MM.1S (cell line): Measurements from ENCODE around the gene CTCFL.

ENCODE experiments used
- DNase-seq: peaks from one replicate; pipeline ENCODE4 v3.0.0-alpha.2; 2015
- H2AFZ ChIP-seq: fragments of 300-600 bp; sonication (generic); 2 replicates; pipeline ENCODE4 v1.6.0; 2016; ENCODE audit warnings: antibody characterized with exemption, low read length
- H3F3A ChIP-seq: fragments of 300-600 bp; sonication (generic); 2 replicates; pipeline ENCODE4 v1.6.1; 2016; ENCODE audit warnings: mild to moderate bottlenecking, antibody characterized with exemption, low read length, moderate library complexity, mixed read lengths; ENCODE audit not compliant: insufficient read depth
- H3K27ac ChIP-seq: fragments of 300-600 bp; sonication (generic); 2 replicates; pipeline ENCODE4 v1.5.1; 2016; ENCODE audit warnings: mild to moderate bottlenecking, low read length
- H3K27me3 ChIP-seq: fragments of 300-600 bp; sonication (generic); replicated peaks from 2 replicates; pipeline ENCODE4 v1.6.0; 2016; ENCODE audit warnings: low read length; ENCODE audit not compliant: insufficient read depth
- H3K36me3 ChIP-seq: fragments of 300-600 bp; sonication (generic); replicated peaks from 2 replicates; pipeline ENCODE4 v1.6.1; 2016; ENCODE audit warnings: mild to moderate bottlenecking, low read length, mixed read lengths; ENCODE audit not compliant: insufficient read depth
- H3K4me1 ChIP-seq: fragments of 300-600 bp; sonication (generic); 2 replicates; pipeline ENCODE4 v1.6.1; 2016; ENCODE audit warnings: low read length, mixed read lengths
- H3K4me2 ChIP-seq: fragments of 300-600 bp; sonication (generic); 2 replicates; pipeline ENCODE4 v1.6.0; 2016; ENCODE audit warnings: low read depth, low read length
- H3K4me3 ChIP-seq: fragments of 300-600 bp; sonication (generic); 2 replicates; pipeline ENCODE4 v1.5.1; 2016; ENCODE audit warnings: low read length, mixed read lengths
- H3K79me2 ChIP-seq: fragments of 300-600 bp; sonication (generic); 2 replicates; pipeline ENCODE4 v1.6.1; 2016; ENCODE audit warnings: mixed run types, low read length, mixed read lengths
- H3K9ac ChIP-seq: fragments of 300-600 bp; sonication (generic); 2 replicates; pipeline ENCODE4 v1.6.1; 2016; ENCODE audit warnings: low read length, mixed read lengths
- H3K9me2 ChIP-seq: fragments of 300-600 bp; sonication (generic); replicated peaks from 2 replicates; pipeline ENCODE4 v1.6.1; 2016; ENCODE audit warnings: mild to moderate bottlenecking, low read length, mixed read lengths; ENCODE audit not compliant: insufficient read depth
- H3K9me3 ChIP-seq: fragments of 300-600 bp; sonication (generic); replicated peaks from 2 replicates; pipeline ENCODE4 v1.6.1; 2016; ENCODE audit warnings: mild to moderate bottlenecking, low read length, mixed read lengths; ENCODE audit not compliant: insufficient read depth
- H4K20me1 ChIP-seq: fragments of 300-600 bp; sonication (generic); 2 replicates; pipeline ENCODE4 v1.6.1; 2016; ENCODE audit warnings: mild to moderate bottlenecking, low read length, moderate library complexity, mixed read lengths; ENCODE audit not compliant: insufficient read depth
- EZH2 ChIP-seq: fragments of 300-600 bp; sonication (generic); optimal IDR thresholded peaks from 2 replicates; pipeline ENCODE3; 2017; ENCODE audit warnings: low read depth, mild to moderate bottlenecking, antibody characterized with exemption, low read length, mixed read lengths
- EZH2phosphoT487 ChIP-seq: fragments of 300-600 bp; sonication (generic); IDR thresholded peaks from 2 replicates; pipeline ENCODE4 v1.6.1; 2018; ENCODE audit warnings: antibody characterized with exemption, low read length
- TF ChIP-seq, protein P1 (sequence below): fragments of 300-600 bp; sonication (generic); IDR thresholded peaks from 2 replicates; pipeline ENCODE4 v1.5.1; 2016; ENCODE audit warnings: antibody characterized with exemption, low read length, mixed read lengths

Gene CTCFL

DNA sequence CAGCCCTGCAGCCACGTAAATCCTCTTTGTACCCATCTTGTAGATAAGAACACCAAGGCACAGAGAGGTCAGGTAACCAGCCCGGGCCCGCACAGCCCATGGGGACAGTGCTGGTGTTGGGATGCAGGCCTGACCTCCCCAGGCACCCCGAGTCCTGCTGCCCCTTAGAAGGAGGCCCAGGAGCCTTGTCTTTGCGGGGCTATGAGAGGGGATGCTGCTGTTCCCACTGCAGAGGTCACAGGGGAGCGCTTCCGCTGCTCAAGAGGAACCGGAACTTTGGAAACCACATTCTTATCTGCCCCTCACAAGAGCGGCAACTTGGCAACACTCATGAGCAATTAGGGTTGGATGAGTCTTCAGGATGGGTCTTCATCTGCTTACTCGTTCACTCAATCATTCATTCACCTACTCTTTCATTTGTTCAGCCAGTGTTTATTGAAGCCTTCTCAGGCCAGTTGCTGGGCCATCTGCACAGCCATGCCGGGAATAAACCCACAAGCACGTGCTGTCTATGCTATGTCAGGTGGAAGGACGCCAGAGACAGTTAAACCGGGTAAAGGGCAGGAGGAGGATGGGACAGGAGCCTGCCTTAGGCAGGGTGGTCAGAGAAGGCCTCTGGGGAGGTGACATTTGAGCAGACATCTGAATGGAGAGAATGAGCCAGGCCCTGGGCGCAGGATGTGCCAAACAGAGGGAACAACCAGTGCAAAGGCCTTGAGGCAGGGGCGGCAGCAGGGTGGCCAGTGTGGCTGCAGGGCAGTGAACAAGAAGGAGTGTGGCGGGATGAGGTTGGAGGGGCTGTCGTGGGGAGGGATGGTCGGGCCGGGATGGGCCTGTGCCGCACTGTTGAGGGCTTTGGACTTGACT, 72.9 kb downstream of the CTCFL start:
- no peak overlapping the region for H3K9ac ChIP-seq
- H3K79me2 ChIP-seq = no peaks in the 10 kb centered on the region
- H3K27ac ChIP-seq = no peak overlapping the region
- no peak for DNase-seq
- no peaks in the 10 kb centered on the region for H4K20me1 ChIP-seq
- H3K9me2 ChIP-seq = no peaks in the 10 kb centered on the region
- H3K4me1 ChIP-seq = peaks cover 17% of the 10 kb centered on the region
- no peaks in the 10 kb centered on the region for H3K9me3 ChIP-seq
- H2AFZ ChIP-seq = no peak overlapping the region
- H3K4me3 ChIP-seq = no peak overlapping the region
- H3K27me3 ChIP-seq = no peaks in the 10 kb centered on the region
- H3F3A ChIP-seq = no peaks in the 10 kb centered on the region
- no peaks in the 10 kb centered on the region for H3K36me3 ChIP-seq
- no peak overlapping the region for H3K4me2 ChIP-seq
- TF ChIP-seq EZH2 (no peak), EZH2phosphoT487 (no peak)
- TF ChIP-seq, protein P1, sequence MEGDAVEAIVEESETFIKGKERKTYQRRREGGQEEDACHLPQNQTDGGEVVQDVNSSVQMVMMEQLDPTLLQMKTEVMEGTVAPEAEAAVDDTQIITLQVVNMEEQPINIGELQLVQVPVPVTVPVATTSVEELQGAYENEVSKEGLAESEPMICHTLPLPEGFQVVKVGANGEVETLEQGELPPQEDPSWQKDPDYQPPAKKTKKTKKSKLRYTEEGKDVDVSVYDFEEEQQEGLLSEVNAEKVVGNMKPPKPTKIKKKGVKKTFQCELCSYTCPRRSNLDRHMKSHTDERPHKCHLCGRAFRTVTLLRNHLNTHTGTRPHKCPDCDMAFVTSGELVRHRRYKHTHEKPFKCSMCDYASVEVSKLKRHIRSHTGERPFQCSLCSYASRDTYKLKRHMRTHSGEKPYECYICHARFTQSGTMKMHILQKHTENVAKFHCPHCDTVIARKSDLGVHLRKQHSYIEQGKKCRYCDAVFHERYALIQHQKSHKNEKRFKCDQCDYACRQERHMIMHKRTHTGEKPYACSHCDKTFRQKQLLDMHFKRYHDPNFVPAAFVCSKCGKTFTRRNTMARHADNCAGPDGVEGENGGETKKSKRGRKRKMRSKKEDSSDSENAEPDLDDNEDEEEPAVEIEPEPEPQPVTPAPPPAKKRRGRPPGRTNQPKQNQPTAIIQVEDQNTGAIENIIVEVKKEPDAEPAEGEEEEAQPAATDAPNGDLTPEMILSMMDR = no peak

DNA sequence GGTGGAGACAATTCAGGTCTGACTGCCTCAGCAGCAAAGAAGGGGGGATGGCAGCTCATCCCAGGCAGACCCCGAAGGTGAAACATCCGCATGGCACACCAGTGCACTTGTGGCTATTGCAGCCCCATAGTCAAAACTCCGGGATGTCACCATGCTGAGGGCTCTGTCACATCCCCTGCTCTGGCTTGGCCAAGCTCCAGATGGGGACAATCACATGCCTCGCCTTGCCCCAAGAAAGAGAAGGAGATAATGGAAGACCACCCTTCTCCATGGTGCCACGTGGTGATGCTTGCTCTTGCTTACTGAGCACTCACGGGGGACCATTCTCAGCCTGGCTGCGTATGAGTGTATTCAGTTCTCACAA, 73.5 kb downstream of the CTCFL start:
- H3K4me2 ChIP-seq = no peak overlapping the region
- H3K27me3 ChIP-seq = no peaks in the 10 kb centered on the region
- no peaks in the 10 kb centered on the region for H3K36me3 ChIP-seq
- no peak overlapping the region for H2AFZ ChIP-seq
- peaks cover 17% of the 10 kb centered on the region for H3K4me1 ChIP-seq
- no peaks in the 10 kb centered on the region for H3K9me3 ChIP-seq
- no peaks in the 10 kb centered on the region for H3K79me2 ChIP-seq
- H3K9ac ChIP-seq = no peak overlapping the region
- DNase-seq = no peak
- TF ChIP-seq EZH2phosphoT487 = no peak
- TF ChIP-seq, protein P1 = no peak
- no peak for TF ChIP-seq EZH2
- no peaks in the 10 kb centered on the region for H3K9me2 ChIP-seq
- H4K20me1 ChIP-seq = no peaks in the 10 kb centered on the region
- H3F3A ChIP-seq = no peaks in the 10 kb centered on the region
- H3K4me3 ChIP-seq = no peak overlapping the region
- H3K27ac ChIP-seq = no peak overlapping the region

DNA sequence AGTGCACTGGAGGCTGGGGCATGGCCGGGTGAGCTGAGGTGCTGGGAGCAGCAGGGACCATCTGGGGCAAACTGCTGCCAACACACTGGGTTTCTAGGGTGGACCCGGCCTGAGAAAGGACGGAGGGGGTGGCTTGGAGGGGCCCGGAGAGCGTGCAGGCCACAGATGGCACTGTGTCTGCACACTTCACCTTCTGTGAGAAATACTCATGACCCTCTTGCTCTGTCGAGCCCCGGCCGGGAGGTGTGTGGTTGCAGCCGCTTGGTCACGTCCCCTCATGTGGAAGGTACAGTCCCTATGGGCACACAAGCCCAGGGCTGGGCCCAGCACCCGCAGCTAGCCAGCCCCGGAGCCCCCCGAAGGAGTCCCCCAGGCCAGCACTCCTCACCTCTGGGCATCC, 74.0 kb downstream of the CTCFL start:
- Histone ChIP-seq H3K36me3 (no peaks in the 10 kb centered on the region), H3F3A (no peaks in the 10 kb centered on the region), H4K20me1 (no peaks in the 10 kb centered on the region), H3K27me3 (no peaks in the 10 kb centered on the region), H2AFZ (peak overlapping the region; percentile 50), H3K27ac (peak overlapping the region; percentile 35; the same call in 1 of the 2 replicates), H3K4me2 (peak overlapping the region; percentile 69), H3K9ac (no peak overlapping the region), H3K4me1 (peaks cover 17% of the 10 kb centered on the region), H3K4me3 (no peak overlapping the region), H3K9me3 (no peaks in the 10 kb centered on the region), H3K9me2 (no peaks in the 10 kb centered on the region), H3K79me2 (no peaks in the 10 kb centered on the region)
- TF ChIP-seq EZH2phosphoT487 (no peak), EZH2 (no peak)
- TF ChIP-seq, protein P1 = no peak
- DNase-seq = no peak
